Fibroblast of mammary gland (primary cell): ENCODE data around the gene NRARP.

Experiments used
- DNase-seq: peaks from one replicate; pipeline ENCODE4 v3.0.0-alpha.2; 2010; ENCODE audit warnings: low read depth
- H3K4me3 ChIP-seq: 2 replicates; pipeline ENCODE4 v1.5.1; 2011; ENCODE audit warnings: low read depth, mild to moderate bottlenecking, low read length, moderate library complexity; ENCODE audit not compliant: control insufficient read depth
- TF ChIP-seq, protein P1 (sequence below): conservative IDR thresholded peaks from 2 replicates; pipeline ENCODE4 v1.5.1; 2011; ENCODE audit warnings: low read depth, low read length, inconsistent platforms; ENCODE audit not compliant: control insufficient read depth, insufficient read depth

The NRARP gene

DNA sequence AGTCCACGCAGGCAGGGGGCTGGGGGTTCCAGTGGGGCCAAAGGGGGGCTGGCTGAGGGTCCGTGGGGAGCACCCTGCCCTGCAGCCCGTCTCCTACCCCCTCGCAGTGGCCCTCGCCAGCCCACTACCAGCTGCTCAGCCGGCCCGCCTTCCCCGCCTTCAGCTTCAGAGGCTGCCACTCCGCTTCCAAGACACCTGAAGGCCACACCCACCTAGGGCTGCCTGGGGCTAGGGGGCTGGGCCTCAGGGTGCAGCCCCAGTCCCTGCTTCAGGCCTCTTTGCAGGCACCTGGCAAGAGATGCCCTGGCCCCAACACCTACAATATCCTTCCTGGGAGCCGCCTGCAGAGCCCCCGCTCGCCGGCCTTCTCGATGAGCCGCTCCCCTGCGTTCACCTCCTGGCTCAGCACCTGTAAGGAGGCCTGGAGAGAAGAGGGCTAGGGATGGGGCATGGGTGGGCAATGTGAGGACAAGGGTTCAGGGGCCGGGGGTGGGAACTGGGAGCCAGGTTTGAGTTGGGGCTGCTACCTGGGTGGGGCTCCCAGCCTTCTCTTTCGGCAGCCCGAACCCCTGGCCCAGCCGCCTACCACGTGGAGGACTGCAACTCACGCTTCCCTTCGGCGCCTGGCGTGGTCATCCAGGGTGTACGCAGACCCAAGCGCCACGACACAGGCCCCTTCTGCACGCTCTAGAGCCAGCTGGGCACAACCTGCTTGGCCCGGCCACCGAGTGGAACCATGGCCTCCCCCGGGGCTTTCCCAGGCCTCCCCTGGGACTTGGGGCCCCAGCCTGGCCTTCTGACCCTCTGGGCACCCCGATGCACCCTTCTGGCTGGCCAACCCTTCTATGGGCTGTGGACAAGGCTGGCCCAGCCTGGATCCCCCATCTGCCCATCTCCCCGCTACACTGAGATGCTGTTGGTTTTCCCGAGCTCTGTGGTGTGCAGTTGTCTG, 49.2 kb downstream of the NRARP start:
- no peak overlapping the region for H3K4me3 ChIP-seq
- TF ChIP-seq, protein P1, sequence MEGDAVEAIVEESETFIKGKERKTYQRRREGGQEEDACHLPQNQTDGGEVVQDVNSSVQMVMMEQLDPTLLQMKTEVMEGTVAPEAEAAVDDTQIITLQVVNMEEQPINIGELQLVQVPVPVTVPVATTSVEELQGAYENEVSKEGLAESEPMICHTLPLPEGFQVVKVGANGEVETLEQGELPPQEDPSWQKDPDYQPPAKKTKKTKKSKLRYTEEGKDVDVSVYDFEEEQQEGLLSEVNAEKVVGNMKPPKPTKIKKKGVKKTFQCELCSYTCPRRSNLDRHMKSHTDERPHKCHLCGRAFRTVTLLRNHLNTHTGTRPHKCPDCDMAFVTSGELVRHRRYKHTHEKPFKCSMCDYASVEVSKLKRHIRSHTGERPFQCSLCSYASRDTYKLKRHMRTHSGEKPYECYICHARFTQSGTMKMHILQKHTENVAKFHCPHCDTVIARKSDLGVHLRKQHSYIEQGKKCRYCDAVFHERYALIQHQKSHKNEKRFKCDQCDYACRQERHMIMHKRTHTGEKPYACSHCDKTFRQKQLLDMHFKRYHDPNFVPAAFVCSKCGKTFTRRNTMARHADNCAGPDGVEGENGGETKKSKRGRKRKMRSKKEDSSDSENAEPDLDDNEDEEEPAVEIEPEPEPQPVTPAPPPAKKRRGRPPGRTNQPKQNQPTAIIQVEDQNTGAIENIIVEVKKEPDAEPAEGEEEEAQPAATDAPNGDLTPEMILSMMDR: no peak
- DNase-seq: no peak

- no peak for DNase-seq
- H3K4me3 ChIP-seq: no peak overlapping the region
- TF ChIP-seq, protein P1: no peak
These were observed 50.4 kb downstream of the NRARP start for GRCh38 chr9:137251490-137252268.

DNA sequence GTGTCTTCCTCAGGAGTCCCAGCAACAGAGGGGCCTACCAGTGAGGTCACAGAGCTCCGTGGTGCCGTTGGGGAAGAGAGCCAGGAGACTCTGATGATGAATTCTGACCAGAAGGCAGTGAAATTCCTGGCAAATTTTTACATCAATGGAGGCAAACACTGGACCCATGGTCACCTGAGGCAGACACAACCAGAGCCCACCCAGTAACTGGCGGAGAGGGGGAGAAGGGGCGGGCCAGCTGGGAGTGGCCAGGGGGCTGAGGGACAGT, 50.9 kb downstream of the NRARP start, which contains the start of gene STPG3:
Gene STPG3, plus strand, starts transcription at position 93 of the 268 bp plus-strand sequence. Its CDS starts 1 bp downstream, at position 94.
- DNase-seq: no peak
- TF ChIP-seq, protein P1: no peak
- H3K4me3 ChIP-seq: no peak within 1 kb of the TSS

DNA sequence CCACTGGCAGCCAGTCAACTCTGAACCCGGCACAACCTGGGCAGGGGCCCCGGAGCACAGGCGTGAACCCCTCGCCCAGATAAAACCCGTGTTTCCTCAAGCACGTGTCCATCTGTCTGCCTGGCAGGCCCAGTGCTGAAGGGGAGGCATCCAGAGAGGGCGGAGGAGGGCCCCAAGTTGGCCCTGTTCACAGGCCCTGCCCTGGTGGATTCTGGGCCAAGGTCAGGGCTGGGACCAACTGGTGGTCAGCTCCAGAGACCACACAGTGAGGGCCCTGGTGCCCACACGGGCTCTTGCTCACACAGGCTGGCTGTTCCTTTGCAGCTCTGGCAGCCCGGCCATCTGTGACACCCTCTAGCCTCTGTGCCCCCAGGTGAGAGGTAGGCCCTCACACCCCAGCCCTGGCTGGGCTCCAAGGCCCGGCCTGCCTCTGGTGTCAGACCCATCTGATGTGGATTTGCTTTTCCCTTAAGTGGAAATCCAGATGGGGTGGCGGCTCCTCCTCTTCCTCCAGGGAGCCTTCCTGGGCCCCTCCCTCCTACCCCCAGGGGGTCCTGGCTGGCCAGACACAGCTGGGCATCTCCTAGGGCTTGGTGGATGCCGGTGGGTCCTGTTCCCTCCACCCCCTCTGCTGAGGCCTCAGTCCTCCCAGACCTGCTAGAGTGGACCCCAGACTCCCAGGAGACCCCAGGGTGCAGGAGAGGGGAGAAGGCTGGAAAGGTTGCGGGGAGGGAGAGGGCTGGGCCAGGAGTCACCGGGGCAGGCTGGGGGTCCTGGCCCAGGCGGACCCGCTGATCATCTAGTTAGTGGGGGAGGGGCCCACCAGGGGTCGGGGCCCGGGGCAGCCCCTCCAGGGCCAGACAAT, 51.5 kb downstream of the NRARP start:
- H3K4me3 ChIP-seq: no peak overlapping the region
- no peak for DNase-seq
- TF ChIP-seq, protein P1: no peak
